HG02884 (cell line): ENCODE measurements around the gene SIX2.
"Not testable (repeated sequence)": the region's sequence is repeated elsewhere in the genome, so short reads cannot be mapped to it uniquely, and the experiment has no call there.

Source experiments
- ATAC-seq: cut with Tn5 transposase; IDR thresholded peaks from one replicate; pipeline ENCODE4 v1.9.1; 2021; ENCODE audit warnings: mild to moderate bottlenecking, moderate library complexity; ENCODE audit not compliant: unreplicated experiment

The SIX2 gene

GRCh38 chr2:45009303-45009927 lies at the start of gene SIX2:
Gene SIX2, minus strand, starts transcription at chr2:45009452. Its CDS starts 342 bp downstream, at chr2:45009110.
- no peak for ATAC-seq

- ATAC-seq, result no peak
Observed at GRCh38 chr2:45055162-45055605, 45.9 kb upstream of the SIX2 start.

GRCh38 chr2:45053966-45054365 lies 44.7 kb upstream of the SIX2 start:
- no peak for ATAC-seq

GRCh38 chr2:45052388-45052928 lies 43.2 kb upstream of the SIX2 start:
- ATAC-seq, result no peak

- ATAC-seq, result no peak
Observed at GRCh38 chr2:45049569-45050336, 40.5 kb upstream of the SIX2 start.

GRCh38 chr2:45047301-45047700 lies 38.0 kb upstream of the SIX2 start:
- ATAC-seq, result no peak

GRCh38 chr2:45046786-45047185 lies 37.5 kb upstream of the SIX2 start:
- ATAC-seq, result no peak

GRCh38 chr2:45045706-45046105 lies 36.5 kb upstream of the SIX2 start:
- ATAC-seq, result no peak

- ATAC-seq, result no peak
Observed at GRCh38 chr2:45044916-45045315, 35.7 kb upstream of the SIX2 start.

- no peak for ATAC-seq
Observed at GRCh38 chr2:45043174-45043573, 33.9 kb upstream of the SIX2 start.

- ATAC-seq, result no peak
Observed at GRCh38 chr2:45042401-45042800, 33.1 kb upstream of the SIX2 start.

- no peak for ATAC-seq
Observed at GRCh38 chr2:45040786-45041185, 31.5 kb upstream of the SIX2 start.

GRCh38 chr2:45039804-45040203 lies 30.6 kb upstream of the SIX2 start:
- not testable (repeated sequence) for ATAC-seq

GRCh38 chr2:45038861-45039260 lies 29.6 kb upstream of the SIX2 start:
- not testable (repeated sequence) for ATAC-seq

- no peak for ATAC-seq
Observed at GRCh38 chr2:45033302-45033701, 24.1 kb upstream of the SIX2 start.

GRCh38 chr2:45031028-45031427 lies 21.8 kb upstream of the SIX2 start:
- ATAC-seq, result no peak

GRCh38 chr2:45030553-45030952 lies 21.3 kb upstream of the SIX2 start:
- ATAC-seq, result no peak

GRCh38 chr2:45029215-45029614 lies 20.0 kb upstream of the SIX2 start:
- no peak for ATAC-seq

- ATAC-seq, result no peak
Observed at GRCh38 chr2:45028276-45028675, 19.0 kb upstream of the SIX2 start.

GRCh38 chr2:45026924-45027450 lies 17.7 kb upstream of the SIX2 start:
- ATAC-seq, result no peak

- ATAC-seq, result no peak
Observed at GRCh38 chr2:45024600-45025291, 15.5 kb upstream of the SIX2 start.
